CD14-positive monocyte (primary cell): ENCODE data around the gene MYO7A. TPM values are rescaled to one million over a fixed set of nuclear protein-coding genes. Genes with fewer than 3 reads are reported as not detected.
A peak's percentile ranks its signal among the peaks of the same experiment; 100 is the strongest.

Source experiments
- DNase-seq, 3 donors: peaks; one replicate each; pipeline ENCODE4 v3.0.0-alpha.2; 2011 to 2022
- H2AFZ ChIP-seq: 2 replicates; pipeline ENCODE4 v1.6.0; 2012; ENCODE audit warnings: mild to moderate bottlenecking, low read depth, low read length, inconsistent platforms; ENCODE audit not compliant: insufficient read depth, poor library complexity, severe bottlenecking
- H3K27ac ChIP-seq, 2 donors: 1 replicate in 1 of 2; 2 replicates in 1 of 2; pipeline ENCODE4 v1.5.1; 2012 to 2013; ENCODE audit warnings: low read length in 2 of 2, control low read depth in 1 of 2, inconsistent platforms in 1 of 2, low read depth in 1 of 2, mild to moderate bottlenecking in 1 of 2
- H3K27me3 ChIP-seq, 2 donors: one replicate each; pipeline versions ENCODE4 v1.6.0 to v1.6.1; 2011 to 2013; ENCODE audit warnings: low read length in 2 of 2; ENCODE audit not compliant: control insufficient read depth in 2 of 2, insufficient read depth in 2 of 2
- H3K36me3 ChIP-seq, 2 donors: replicated peaks in 1 of 2; 1 replicate in 1 of 2; 2 replicates in 1 of 2; pipeline versions ENCODE4 v1.5.1 to v1.6.1; 2012 to 2013; ENCODE audit warnings: low read length in 2 of 2, control low read depth in 1 of 2, inconsistent platforms in 1 of 2, mild to moderate bottlenecking in 1 of 2; ENCODE audit not compliant: insufficient read depth in 2 of 2, control insufficient read depth in 1 of 2
- H3K4me1 ChIP-seq, 2 donors: 1 replicate in 1 of 2; 2 replicates in 1 of 2; pipeline versions ENCODE4 v1.5.1 to v1.6.1; 2012 to 2013; ENCODE audit warnings: low read length in 2 of 2, control low read depth in 1 of 2, inconsistent platforms in 1 of 2, mild to moderate bottlenecking in 1 of 2, moderate library complexity in 1 of 2; ENCODE audit not compliant: insufficient read depth in 2 of 2, control insufficient read depth in 1 of 2
- H3K4me2 ChIP-seq: replicated peaks from 2 replicates; pipeline ENCODE3; 2012; ENCODE audit warnings: low read length, moderate library complexity, mild to moderate bottlenecking; ENCODE audit not compliant: poor library complexity, severe bottlenecking; ENCODE audit errors: extremely low read depth
- H3K4me3 ChIP-seq, 3 experiments: fragments of 200-600 bp in 1 of 3; sonication (generic) in 1 of 3; replicated peaks in 1 of 3; 1 replicate in 2 of 3; 2 replicates in 1 of 3; pipeline ENCODE4 v1.5.1; 2011 to 2013; ENCODE audit warnings: low read length in 3 of 3, mild to moderate bottlenecking in 3 of 3, control low read depth in 2 of 3, low read depth in 2 of 3, inconsistent platforms in 1 of 3, moderate library complexity in 1 of 3
- H3K79me2 ChIP-seq: 2 replicates; pipeline ENCODE4 v1.6.0; 2012; ENCODE audit warnings: mild to moderate bottlenecking, control low read depth, inconsistent platforms, low read length, moderate library complexity; ENCODE audit not compliant: insufficient read depth
- H3K9ac ChIP-seq: 2 replicates; pipeline ENCODE4 v1.6.0; 2017; ENCODE audit warnings: low read length, mild to moderate bottlenecking; ENCODE audit not compliant: insufficient read depth, poor library complexity, severe bottlenecking
- H3K9me3 ChIP-seq, 2 donors: replicated peaks in 1 of 2; 1 replicate in 1 of 2; 2 replicates in 1 of 2; pipeline versions ENCODE4 v1.5.1 to v1.6.1; 2012 to 2013; ENCODE audit warnings: low read length in 2 of 2, control low read depth in 1 of 2; ENCODE audit not compliant: control insufficient read depth in 1 of 2, insufficient read depth in 1 of 2
- H4K20me1 ChIP-seq: 2 replicates; pipeline ENCODE4 v1.6.0; 2012; ENCODE audit warnings: mild to moderate bottlenecking, low read length, control low read depth, moderate library complexity; ENCODE audit not compliant: insufficient read depth
- H3K27ac Mint-ChIP-seq, 7 donors: one replicate each; pipeline ENCODE4 v1.8.0; 2020; ENCODE audit warnings: mild to moderate bottlenecking in 7 of 7, mixed read lengths in 7 of 7, moderate library complexity in 6 of 7, inconsistent platforms in 2 of 7
- H3K27me3 Mint-ChIP-seq, 3 donors: one replicate each; pipeline ENCODE4 v1.8.0; 2021 to 2022; ENCODE audit warnings: low read depth in 3 of 3, mild to moderate bottlenecking in 3 of 3, mixed read lengths in 3 of 3, moderate library complexity in 3 of 3, inconsistent platforms in 1 of 3
- H3K36me3 Mint-ChIP-seq, 2 donors: one replicate each; pipeline ENCODE4 v1.8.0; 2020; ENCODE audit warnings: mixed read lengths in 2 of 2, inconsistent platforms in 1 of 2, mild to moderate bottlenecking in 1 of 2
- H3K4me1 Mint-ChIP-seq: one replicate; pipeline ENCODE4 v1.8.0; 2020; ENCODE audit warnings: mild to moderate bottlenecking, mixed read lengths
- H3K4me3 Mint-ChIP-seq, 2 donors: one replicate each; pipeline ENCODE4 v1.8.0; 2020; ENCODE audit warnings: mild to moderate bottlenecking in 2 of 2, mixed read lengths in 2 of 2, moderate library complexity in 1 of 2
- H3K9me3 Mint-ChIP-seq, 7 donors: one replicate each; pipeline ENCODE4 v1.8.0; 2020 to 2022; ENCODE audit warnings: mixed read lengths in 7 of 7, mild to moderate bottlenecking in 6 of 7, moderate library complexity in 6 of 7, inconsistent platforms in 2 of 7
- WGBS: methylation state at CpG from one replicate; pipeline ENCODE4 v1.1.5; 2013; ENCODE audit warnings: missing lambda C conversion rate; ENCODE audit not compliant: insufficient coverage; 5-methylcytosine and 5-hydroxymethylcytosine counted together
- intact Hi-C, 2 donors: fragments of 100-400 bp; cut with micrococcal nuclease; formaldehyde crosslinking; loops; one replicate each; pipeline versions ENCODE4 v1.15.0 to v1.15.1; 2023
- polyA plus RNA-seq, 3 donors: library from polyadenylated mRNA; depleted of rRNA in 1 of 3; unstranded in 2 of 3; stranded (reverse) in 1 of 3; fragments of 300-500 nt in 2 of 3; fragments of >200 nt in 1 of 3; fragmentation: Illumina TruSeq in 2 of 3; gene quantifications; 1 replicate in 2 of 3; 2 replicates in 1 of 3; pipeline ENCODE4 v1.2.3, GENCODE V29; 2012 to 2021
- TF ChIP-seq, protein P1 (sequence below): fragments of 200-600 bp; IDR thresholded peaks from one replicate; pipeline ENCODE4 v1.8.0; 2022; ENCODE audit warnings: antibody characterized with exemption, mild to moderate bottlenecking

MYO7A gene
- polyA plus RNA-seq, 3 donors = 3.5 to 7.8 (median 3.6) TPM

DNA sequence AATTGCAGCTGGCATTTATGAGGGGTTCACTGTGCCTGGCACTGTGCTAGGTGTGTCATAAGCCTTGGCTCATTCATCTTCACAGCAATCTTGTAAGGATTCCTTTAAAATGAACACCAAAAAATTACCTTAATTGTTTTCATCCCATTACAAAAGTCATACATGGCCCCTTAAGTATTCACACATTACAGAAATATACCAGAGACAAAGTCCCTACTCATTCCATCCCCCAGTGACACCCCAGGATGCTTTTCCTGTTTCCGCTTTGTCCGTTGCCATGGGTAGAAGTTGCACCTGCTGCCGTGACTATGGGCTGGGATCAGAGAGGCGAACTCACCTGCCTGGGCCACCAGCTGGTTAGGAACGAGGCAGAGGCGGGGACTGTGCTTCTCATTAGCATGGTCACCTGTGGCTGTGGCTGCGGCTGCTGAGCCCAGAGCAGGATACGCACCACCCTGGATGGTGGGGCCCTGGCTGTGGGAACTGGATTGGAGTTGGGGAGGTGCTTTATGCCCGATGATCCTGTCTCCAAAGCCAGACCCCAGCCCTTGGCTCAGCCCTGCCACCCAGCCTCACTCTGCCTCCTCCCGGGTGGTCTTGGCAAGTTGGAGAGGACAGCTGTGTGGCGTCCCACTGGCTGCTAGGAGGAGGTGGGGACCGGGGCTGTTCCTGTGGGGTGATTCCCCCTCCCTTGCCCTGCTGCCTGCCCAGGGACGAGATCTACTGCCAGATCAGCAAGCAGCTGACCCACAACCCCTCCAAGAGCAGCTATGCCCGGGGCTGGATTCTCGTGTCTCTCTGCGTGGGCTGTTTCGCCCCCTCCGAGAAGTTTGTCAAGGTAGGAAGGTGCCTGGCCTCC, 60.8 kb downstream of the MYO7A start:
- Mint-ChIP-seq H3K27ac (no peak overlapping the region), H3K4me3 (no peak overlapping the region)

GRCh38 chr11:77189588-77190210, 61.7 kb downstream of the MYO7A start:
- WGBS = 98% methylated on average over 27 of the region's 28 CpGs

More for the DNA sequence above, 60.8 kb downstream of the MYO7A start:
- Mint-ChIP-seq H3K4me1 (peaks cover 7% of the 10 kb centered on the region), H3K36me3 (peaks cover 6 to 8% of the 10 kb centered on the region in 2 donors), H3K9me3 (no peaks in the 10 kb centered on the region), H3K27me3 (peaks cover 0 to 2% (median 0%) of the 10 kb centered on the region in 3 donors)
- WGBS = 93% methylated on average over 10 of the region's 18 CpGs
- intact Hi-C loops = loop anchor here (1.0 to 5.0 kb wide), 2 partner anchors 62 to 142 kb away; no protein-coding TSS in a partner anchor
- Histone ChIP-seq H3K4me2 (no peak overlapping the region), H3K27ac (no peak overlapping the region), H3K9ac (no peak overlapping the region), H3K79me2 (no peaks in the 10 kb centered on the region), H3K4me3 (no peak overlapping the region), H3K36me3 (peaks cover 7 to 8% of the 10 kb centered on the region in 2 donors), H3K9me3 (no peaks in the 10 kb centered on the region), H3K27me3 (no peaks in the 10 kb centered on the region), H2AFZ (no peak overlapping the region), H3K4me1 (no peaks in the 10 kb centered on the region), H4K20me1 (no peaks in the 10 kb centered on the region)
- DNase-seq = no peak
- TF ChIP-seq, protein P1, sequence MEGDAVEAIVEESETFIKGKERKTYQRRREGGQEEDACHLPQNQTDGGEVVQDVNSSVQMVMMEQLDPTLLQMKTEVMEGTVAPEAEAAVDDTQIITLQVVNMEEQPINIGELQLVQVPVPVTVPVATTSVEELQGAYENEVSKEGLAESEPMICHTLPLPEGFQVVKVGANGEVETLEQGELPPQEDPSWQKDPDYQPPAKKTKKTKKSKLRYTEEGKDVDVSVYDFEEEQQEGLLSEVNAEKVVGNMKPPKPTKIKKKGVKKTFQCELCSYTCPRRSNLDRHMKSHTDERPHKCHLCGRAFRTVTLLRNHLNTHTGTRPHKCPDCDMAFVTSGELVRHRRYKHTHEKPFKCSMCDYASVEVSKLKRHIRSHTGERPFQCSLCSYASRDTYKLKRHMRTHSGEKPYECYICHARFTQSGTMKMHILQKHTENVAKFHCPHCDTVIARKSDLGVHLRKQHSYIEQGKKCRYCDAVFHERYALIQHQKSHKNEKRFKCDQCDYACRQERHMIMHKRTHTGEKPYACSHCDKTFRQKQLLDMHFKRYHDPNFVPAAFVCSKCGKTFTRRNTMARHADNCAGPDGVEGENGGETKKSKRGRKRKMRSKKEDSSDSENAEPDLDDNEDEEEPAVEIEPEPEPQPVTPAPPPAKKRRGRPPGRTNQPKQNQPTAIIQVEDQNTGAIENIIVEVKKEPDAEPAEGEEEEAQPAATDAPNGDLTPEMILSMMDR = peak; percentile 67

More at GRCh38 chr11:77189588-77190210, 61.7 kb downstream of the MYO7A start:
- H3K27me3 Mint-ChIP-seq = peaks cover 0 to 2% (median 0%) of the 10 kb centered on the region in 3 donors
- Histone ChIP-seq H3K4me2 (no peak overlapping the region), H3K27me3 (no peaks in the 10 kb centered on the region), H3K36me3 (peaks cover 7 to 15% of the 10 kb centered on the region in 2 donors), H4K20me1 (no peaks in the 10 kb centered on the region), H2AFZ (no peak overlapping the region), H3K27ac (no peak overlapping the region), H3K9me3 (no peaks in the 10 kb centered on the region), H3K9ac (no peak overlapping the region), H3K79me2 (no peaks in the 10 kb centered on the region), H3K4me3 (no peak overlapping the region), H3K4me1 (no peaks in the 10 kb centered on the region)
- H3K27ac Mint-ChIP-seq = no peak overlapping the region
- H3K36me3 Mint-ChIP-seq = peaks cover 7 to 8% of the 10 kb centered on the region in 2 donors
- no peak for DNase-seq
- peaks cover 0 to under 1% (median 0%) of the 10 kb centered on the region in 7 donors for H3K9me3 Mint-ChIP-seq
- H3K4me1 Mint-ChIP-seq = peaks cover 7% of the 10 kb centered on the region
- intact Hi-C loops = loop anchor here in 1 of 2 donors (5.0 kb wide), 1 partner anchor 142 kb away; no protein-coding TSS in a partner anchor
- no peak overlapping the region for H3K4me3 Mint-ChIP-seq
- TF ChIP-seq, protein P1 = no peak
